IPS-11a (cell line): ENCODE results near the gene ATAD5.
A peak's percentile ranks its signal among the peaks of the same experiment; 100 is the strongest.
"Not testable (repeated sequence)": the region's sequence is repeated elsewhere in the genome, so short reads cannot be mapped to it uniquely, and the experiment has no call there.

ENCODE experiments used
- H3K4me3 ChIP-seq: one replicate; pipeline ENCODE4 v1.5.1; 2013; ENCODE audit warnings: low read depth, low read length, control low read depth

ATAD5 gene, protein sequence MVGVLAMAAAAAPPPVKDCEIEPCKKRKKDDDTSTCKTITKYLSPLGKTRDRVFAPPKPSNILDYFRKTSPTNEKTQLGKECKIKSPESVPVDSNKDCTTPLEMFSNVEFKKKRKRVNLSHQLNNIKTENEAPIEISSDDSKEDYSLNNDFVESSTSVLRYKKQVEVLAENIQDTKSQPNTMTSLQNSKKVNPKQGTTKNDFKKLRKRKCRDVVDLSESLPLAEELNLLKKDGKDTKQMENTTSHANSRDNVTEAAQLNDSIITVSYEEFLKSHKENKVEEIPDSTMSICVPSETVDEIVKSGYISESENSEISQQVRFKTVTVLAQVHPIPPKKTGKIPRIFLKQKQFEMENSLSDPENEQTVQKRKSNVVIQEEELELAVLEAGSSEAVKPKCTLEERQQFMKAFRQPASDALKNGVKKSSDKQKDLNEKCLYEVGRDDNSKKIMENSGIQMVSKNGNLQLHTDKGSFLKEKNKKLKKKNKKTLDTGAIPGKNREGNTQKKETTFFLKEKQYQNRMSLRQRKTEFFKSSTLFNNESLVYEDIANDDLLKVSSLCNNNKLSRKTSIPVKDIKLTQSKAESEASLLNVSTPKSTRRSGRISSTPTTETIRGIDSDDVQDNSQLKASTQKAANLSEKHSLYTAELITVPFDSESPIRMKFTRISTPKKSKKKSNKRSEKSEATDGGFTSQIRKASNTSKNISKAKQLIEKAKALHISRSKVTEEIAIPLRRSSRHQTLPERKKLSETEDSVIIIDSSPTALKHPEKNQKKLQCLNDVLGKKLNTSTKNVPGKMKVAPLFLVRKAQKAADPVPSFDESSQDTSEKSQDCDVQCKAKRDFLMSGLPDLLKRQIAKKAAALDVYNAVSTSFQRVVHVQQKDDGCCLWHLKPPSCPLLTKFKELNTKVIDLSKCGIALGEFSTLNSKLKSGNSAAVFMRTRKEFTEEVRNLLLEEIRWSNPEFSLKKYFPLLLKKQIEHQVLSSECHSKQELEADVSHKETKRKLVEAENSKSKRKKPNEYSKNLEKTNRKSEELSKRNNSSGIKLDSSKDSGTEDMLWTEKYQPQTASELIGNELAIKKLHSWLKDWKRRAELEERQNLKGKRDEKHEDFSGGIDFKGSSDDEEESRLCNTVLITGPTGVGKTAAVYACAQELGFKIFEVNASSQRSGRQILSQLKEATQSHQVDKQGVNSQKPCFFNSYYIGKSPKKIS (N-terminal part only)

GRCh38 chr17:30831663-30832437, at the start of gene ATAD5:
ATAD5 (plus strand) TSS chr17:30831966; CDS start chr17:30832348, 382 bp downstream.
- peak within 1 kb of the TSS; percentile 87 for H3K4me3 ChIP-seq

DNA sequence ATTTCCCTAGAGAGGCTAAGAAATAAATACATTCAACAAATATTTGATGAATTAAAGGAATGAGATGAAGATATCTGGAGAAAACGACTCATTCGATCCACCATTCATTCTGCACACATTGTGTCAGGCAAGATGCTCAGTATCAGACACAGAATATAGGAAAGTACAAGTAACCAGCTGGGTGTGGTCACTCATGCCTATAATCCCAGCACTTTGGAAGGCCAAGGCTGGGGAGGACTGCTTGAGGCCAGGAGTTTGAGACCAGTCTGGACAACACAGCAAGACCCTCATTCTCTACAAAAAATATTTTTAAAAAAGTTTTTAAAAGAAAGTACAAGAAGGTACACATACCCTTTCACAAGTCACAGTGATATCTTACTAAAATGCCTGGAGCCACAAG, 49.6 kb upstream of the ATAD5 start:
- no peak overlapping the region for H3K4me3 ChIP-seq

DNA sequence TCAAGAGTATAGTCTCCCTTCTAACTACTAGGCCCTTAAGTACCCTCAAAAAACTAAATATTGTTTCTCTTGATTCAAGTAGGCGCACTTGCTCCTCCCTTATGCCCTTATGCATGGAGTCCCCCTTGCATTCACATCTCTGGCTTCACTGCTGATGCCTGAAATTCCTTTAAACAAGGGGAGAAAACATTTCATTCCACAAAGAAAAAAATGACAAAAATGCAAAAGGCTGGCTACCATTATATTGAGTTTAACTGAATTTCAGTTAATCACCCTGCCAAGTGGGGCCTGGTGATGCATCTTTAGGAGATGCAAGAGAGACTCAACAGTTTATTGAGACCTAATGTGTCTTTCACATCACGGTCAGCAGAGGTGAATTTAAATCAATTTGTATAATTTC, 42.8 kb upstream of the ATAD5 start:
- H3K4me3 ChIP-seq, result no peak overlapping the region

- no peak overlapping the region for H3K4me3 ChIP-seq
Observed at GRCh38 chr17:30790279-30790678, 41.5 kb upstream of the ATAD5 start.

DNA sequence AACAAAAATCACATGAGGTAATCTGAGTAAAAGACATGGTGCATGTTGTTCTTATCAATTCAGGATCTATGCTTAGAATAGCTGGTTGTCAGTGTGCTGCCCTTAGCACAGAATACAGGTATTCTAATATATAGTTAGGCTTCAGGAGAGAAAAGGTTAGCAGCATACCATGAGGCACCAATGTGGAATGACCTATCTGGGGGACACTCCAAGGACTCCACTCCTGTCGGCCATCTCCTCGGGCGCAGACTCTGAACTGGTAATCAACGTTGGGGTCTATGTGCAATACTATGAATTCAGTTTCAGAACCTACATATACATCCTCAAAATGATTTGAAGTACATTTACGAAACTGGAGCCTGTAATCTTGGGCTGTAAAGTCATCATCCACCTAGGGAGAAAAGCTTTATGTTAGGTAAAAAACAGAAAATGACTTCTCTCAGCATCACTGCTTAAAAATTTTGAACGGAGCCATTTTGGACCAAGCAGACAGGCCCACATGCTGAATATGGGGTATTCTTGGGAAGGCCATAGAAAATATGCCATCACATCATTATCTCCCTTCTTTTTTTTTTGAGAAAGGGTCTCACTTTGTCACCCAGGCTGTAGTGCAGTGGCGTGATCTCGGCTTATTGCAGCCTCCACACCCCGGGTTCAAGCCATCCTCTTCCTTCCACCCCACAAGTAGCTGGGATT, 38.3 kb upstream of the ATAD5 start:
- H3K4me3 ChIP-seq, result no peak overlapping the region

DNA sequence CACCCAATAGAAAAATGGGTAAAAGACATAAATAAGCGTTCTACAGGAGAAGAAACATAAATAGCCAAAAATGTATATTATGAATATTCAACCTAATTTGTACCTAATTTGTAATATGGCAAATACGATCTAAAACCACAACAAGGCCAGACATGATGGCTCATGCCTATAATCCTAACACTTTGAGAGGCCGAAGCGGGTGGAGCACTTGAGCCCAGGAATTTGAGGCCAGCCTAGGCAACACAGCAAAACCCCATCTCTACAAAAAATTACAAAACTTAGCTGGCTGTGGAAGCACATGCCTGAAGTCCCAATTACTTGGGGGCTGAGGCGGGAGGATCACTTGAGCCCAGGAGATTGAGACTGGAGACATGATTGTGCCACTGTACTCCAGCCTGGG, 37.4 kb upstream of the ATAD5 start:
- H3K4me3 ChIP-seq, result no peak overlapping the region

DNA sequence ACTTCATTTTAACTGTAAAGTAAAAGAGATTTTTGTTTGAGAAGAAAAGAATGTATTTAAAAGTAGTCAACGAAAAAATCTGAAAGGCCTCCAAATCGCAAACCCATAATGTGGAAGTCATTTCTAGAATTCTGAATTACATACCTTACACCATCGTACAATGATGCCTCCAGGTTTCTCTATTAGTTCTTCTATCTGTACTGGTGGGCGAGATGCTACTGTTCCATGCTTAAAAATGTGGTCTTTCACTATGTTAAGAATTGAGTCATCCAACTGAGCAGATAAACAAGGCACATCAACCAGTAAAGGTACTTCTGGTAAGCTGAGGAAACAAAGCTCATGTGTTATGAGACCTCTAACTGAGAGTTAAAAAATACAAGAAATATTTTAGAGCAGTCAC, 35.8 kb upstream of the ATAD5 start:
- H3K4me3 ChIP-seq, result no peak overlapping the region

- H3K4me3 ChIP-seq, result no peak overlapping the region
Observed at GRCh38 chr17:30801671-30802070, 30.1 kb upstream of the ATAD5 start.

GRCh38 chr17:30805944-30806456, 25.8 kb upstream of the ATAD5 start:
- H3K4me3 ChIP-seq, result no peak overlapping the region

DNA sequence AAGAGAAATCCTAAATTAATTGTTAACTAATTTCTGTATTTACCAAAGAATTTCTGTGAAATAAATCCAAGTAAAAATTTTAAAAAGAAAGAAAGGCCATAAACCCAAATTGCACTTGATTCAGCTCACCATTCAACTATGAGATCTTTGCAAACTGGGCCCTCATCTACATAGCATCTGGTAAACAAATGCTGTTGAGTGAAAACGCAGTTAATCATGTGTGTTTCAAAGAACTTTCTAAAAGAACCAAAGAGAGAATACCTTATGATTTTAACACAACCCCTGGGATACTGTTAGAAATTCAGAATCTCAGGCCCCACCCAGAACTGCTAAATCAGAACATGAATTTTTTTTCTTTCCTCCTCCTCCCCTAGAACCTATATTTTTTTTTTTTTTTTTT, 23.9 kb upstream of the ATAD5 start:
- H3K4me3 ChIP-seq, result no peak overlapping the region

- no peak overlapping the region for H3K4me3 ChIP-seq
Observed at GRCh38 chr17:30808785-30809286, 22.9 kb upstream of the ATAD5 start.

DNA sequence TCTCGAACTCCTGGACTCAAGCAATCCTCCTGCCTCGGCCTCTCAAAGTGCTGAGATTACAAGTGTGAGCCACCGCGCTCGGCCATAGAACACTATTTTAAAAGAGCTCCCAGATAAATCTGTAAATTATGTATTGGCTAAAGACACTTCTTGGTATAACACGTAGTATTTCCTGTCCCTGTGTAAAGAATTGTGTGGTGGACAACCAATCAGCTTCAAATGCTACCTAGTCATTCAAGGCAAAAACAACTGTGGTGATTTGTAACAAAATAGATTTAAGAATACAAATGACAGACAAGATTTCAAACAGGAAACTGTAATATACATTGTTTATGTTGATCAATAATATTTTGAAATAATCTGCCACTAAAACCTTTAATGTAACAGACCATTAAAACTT, 21.9 kb upstream of the ATAD5 start:
- no peak overlapping the region for H3K4me3 ChIP-seq

DNA sequence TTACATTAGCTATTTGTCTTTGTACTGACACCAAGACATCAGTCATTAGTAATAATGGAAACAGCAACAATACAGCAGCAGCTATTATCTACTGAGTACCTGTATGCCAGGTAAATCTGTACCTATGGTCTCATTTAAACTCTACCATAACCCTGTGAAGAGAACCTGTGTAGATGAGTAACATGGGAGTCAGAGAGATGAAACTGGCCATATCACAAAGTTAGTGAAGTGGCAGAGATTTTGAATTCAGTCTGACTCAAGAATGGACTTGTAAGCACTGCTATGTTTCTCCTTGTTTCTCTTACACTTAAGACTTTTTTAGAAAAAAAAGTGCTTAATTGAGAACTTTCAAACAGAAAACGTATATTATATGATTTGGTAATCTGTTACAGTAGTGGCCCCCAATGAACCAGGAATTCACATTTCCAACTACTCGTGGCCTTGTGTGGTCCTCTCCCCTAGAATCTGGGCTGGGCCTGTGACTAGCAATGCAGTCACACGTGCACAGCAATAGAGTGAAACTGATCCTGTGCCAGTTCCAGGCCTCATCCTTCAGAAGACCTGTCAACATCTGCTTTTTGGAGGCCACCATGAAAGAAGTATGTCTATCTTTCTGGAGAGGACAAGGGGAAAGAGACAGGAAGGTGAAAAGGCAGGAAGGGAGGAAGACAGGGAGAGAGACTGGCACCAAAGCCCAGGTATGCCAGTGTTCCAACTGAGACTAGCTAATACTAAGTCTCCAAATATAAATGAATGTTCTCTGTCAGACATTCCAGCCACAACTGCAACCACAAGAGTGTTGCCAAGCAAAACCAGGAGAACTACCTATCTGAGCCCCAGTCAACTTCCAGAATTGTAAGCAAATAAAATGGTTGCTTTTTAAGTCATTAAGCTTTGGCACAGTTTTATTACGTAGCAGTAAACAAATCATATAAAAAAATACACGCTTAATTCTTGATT, 19.3 kb upstream of the ATAD5 start:
- H3K4me3 ChIP-seq, result no peak overlapping the region

DNA sequence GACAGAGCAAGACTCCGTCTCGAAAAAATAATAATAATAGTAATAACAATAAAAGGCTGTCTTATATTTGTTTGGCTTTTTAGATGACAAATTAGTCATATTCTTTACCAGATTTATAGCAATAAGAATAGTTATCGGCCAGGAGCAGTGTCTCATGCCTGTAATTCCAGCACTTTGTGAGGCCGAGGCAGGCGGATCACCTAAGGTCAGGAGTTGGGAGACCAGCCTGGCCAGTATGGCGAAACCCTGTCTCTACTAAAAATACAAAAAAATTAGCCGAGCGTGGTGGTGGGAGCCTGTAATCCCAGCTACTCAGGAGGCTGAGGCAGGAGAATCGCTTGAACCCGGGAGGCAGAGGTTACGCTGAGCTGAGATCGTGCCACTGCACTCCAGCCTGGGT, 17.5 kb upstream of the ATAD5 start:
- H3K4me3 ChIP-seq, result not testable (repeated sequence)

DNA sequence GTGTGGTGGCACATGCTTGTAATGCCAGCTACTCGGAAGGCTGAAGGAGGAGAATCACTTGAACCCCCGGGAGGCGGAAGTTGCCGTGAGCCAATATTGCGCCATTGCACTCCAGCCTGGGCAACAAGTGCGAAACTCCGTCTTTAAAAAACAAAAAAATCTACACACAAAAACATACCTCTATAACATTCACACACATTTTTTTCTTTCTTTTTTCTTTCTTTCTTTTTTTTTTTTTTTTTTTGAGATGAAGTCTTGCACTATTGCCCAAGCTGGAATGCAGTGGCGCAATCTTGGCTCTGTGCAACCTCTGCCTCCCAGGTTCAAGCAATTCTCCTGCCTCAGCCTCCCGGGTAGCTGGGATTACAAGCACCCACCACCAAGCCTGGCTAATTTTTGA, 16.9 kb upstream of the ATAD5 start:
- H3K4me3 ChIP-seq, result not testable (repeated sequence)

DNA sequence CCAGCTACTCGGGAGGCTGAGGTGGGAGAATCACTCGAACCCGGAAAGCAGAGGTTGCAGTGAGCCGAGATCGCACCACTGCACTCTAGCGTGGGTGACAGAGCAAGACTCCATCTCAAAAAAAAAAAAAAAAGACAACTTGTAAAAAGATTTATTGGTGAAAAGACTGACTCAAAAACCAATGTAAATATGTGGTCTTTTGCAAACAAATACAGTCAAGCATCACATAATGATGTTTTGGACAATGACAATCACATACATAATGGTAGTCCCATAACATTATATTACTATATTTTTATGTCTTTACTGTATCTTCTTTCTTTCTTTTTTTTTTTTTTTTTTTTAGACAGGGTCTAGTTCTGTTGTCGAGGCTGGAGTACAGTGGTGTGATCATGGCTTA, 15.6 kb upstream of the ATAD5 start:
- no peak overlapping the region for H3K4me3 ChIP-seq

DNA sequence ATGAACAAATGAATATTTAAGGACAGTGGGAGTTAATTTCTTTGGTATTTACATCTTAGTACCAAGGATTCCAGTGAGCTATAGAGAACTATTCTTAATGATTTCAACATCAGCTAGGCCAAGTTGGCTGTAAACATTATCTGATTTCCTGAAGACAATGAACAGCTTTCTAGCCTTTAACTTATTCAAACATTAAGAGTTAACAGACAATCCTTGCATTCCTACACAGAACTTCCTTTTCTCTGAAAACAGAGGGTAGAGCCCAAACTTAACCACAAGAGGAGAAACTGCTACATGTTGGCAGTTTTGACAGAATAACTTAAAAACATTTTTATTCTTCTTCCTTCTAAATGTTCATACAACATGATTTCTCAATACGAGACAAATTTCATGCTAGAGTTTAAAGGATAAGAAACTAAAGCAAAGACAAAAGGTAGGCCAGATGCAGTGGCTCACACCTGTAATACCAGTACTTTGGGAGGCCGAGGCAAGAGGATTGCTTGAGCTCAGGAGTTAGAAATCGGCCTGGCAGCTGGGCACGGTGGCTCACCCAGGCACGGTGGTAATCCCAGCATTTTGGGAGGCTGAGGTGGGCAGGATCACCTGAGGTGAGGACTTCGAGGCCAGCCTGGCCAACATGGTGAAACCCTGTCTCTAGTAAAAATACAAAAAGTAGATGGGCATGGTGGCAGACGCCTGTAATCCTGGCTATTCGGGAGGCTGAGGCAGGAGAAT, 11.6 kb upstream of the ATAD5 start:
- H3K4me3 ChIP-seq, result no peak overlapping the region
